A549 treated with dexamethasone at 1 μM for 4 hours (cell line): ENCODE results near the gene XBP1. TPM values are rescaled to one million over a fixed set of nuclear protein-coding genes. Genes with fewer than 3 reads are reported as not detected.

Experiments
- total RNA-seq: library from RNA; stranded (reverse); fragments of 200-300 nt; extraction: Qiagen RNA extraction; gene quantifications from 5 replicates; pipeline ENCODE4 v1.2.3, GENCODE V29; 2022

Gene XBP1
- total RNA-seq = 46.1 to 57.6 TPM (median 54.7 TPM) in 5 replicates

GRCh38 chr22:28800308-28801041 lies at the start of gene XBP1:
Gene XBP1 (minus strand): TSS chr22:28800569.

GRCh38 chr22:28772633-28773460 lies 27.5 kb downstream of the XBP1 start, which contains the start of gene CCDC117:
Gene CCDC117 (plus strand): TSS chr22:28772695. CDS start chr22:28772850, 155 bp downstream.

Other genes starting within 250 kb of the XBP1 start
- gene TTC28, start 120.7 kb downstream of the XBP1 start, total RNA-seq = 1.6 to 3.3 TPM (median 3.0 TPM) in 5 replicates
- gene CHEK2, start 58.7 kb downstream of the XBP1 start, total RNA-seq = 8.1 to 11.5 TPM (median 9.2 TPM) in 5 replicates
- gene HSCB, start 58.5 kb downstream of the XBP1 start, total RNA-seq = 8.7 to 11.1 TPM (median 10.5 TPM) in 5 replicates
- 8.7 to 11.9 TPM (median 10.7 TPM) in 5 replicates for gene CCDC117, start 27.9 kb downstream of the XBP1 start, total RNA-seq
- gene ZNRF3, start 83.0 kb upstream of the XBP1 start, total RNA-seq = 5.6 to 10.5 TPM (median 9.8 TPM) in 5 replicates